GM21723 (cell line): ENCODE results near the gene VWA1.
"Not testable (repeated sequence)": the region's sequence is repeated elsewhere in the genome, so short reads cannot be mapped to it uniquely, and the experiment has no call there.

Experiments used
- ATAC-seq: cut with Tn5 transposase; IDR thresholded peaks from one replicate; pipeline ENCODE4 v1.9.1; 2021; ENCODE audit warnings: mild to moderate bottlenecking, moderate library complexity; ENCODE audit not compliant: unreplicated experiment

Gene VWA1

GRCh38 chr1:1402901-1403392 lies 32.5 kb upstream of the VWA1 start:
- ATAC-seq, result not testable (repeated sequence)

DNA sequence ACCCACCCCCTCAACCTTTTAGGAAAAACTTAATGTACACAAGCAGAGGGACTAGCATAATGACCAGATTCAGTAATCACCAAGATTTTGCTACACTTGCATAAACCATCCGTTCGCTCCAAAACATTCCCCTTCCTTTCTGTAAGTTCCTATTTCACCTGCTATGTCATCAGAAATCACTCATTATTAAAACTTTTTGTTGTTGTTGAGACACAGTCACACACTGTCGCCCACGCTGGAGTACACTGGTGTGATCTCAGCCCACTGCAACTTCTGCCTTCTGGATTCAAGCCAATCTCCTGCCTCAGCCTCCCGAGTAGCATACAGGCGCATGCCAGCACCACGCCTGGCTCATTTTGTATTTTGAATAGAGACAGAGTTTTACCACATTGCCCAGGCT lies 31.8 kb upstream of the VWA1 start:
- ATAC-seq, result no peak

DNA sequence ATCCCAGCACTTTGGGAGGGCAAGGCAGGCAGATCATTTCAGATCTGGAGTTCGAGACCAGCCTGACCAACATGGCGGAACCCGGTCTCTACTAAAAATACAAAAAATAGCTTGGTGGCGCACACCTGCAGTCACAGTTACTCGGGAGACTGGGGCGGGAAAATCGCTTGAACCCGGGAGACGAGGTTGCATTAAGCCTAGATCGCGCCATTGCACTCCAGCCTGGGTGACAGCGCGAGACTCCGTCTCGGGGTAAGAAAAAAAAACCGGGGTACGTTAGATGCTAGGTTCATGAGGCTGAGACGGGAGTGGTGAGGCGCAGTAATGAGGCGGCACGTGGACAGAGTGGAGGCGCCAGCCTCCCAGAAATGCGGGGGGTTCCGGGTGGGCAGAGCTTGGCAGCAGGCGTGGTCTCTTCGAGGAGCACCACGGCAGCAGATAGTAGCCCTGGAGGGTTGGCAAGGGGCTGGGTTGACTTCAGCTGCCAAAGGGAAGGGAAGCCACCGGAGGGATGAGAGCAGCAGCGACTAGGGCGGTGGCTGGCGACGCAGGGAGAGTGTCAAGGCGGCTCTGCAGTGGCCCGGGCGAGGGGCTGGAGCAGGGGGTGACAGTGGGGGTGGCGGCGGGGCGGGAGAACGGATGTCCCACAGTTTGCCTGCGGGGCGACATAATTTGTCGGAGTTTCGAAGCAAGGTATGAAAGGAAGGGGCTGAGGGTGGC lies 29.2 kb upstream of the VWA1 start:
- no peak for ATAC-seq

DNA sequence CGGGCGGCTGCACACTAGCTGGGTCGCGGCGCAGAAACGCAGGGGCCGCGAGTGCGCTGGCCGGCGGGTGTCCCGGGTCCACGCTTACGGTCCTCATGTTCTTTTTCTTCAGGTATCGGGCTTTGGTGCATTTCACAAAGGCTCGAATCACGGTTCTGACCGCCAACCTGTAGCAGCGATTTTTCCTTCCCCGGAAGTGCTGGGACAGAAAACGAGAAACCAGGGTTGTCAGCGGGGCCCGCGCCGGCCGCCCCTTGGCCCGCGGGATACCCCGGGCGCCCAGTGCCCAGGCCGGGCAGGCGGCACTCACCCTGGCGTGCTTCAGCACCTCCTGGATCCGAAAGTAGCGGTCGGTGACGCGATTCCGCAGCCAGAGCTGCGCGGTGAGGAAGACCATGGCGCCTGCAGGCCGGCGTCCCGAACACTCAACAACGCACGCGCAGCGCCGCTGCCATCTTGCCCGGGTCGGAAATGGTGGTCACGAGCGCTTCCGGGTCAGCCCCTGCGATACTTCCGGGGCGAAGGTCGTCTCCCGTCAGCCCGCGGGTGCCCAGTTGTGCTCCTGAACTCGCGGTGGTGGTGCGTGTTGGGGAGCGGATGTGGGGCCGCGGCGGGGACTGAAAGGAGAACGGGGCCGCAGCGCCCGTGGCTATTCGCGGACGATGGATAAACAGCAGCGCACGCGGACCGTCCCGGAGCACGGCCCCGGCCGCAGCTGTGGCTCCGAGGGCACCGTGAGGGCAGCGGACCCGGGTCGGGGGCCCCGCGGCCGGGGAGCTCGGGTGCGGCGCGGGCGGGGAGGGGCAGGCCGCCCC lies 28.5 kb upstream of the VWA1 start, which contains the start of gene MRPL20:
Gene MRPL20, minus strand, starts transcription at position 473 of the 815 bp plus-strand sequence. Its CDS starts 76 bp downstream, at position 397.
- peak; percentile 87 for ATAC-seq

GRCh38 chr1:1407636-1408318 lies 27.7 kb upstream of the VWA1 start:
- peak; percentile 19 for ATAC-seq

GRCh38 chr1:1410238-1410637 lies 25.3 kb upstream of the VWA1 start:
- not testable (repeated sequence) for ATAC-seq

DNA sequence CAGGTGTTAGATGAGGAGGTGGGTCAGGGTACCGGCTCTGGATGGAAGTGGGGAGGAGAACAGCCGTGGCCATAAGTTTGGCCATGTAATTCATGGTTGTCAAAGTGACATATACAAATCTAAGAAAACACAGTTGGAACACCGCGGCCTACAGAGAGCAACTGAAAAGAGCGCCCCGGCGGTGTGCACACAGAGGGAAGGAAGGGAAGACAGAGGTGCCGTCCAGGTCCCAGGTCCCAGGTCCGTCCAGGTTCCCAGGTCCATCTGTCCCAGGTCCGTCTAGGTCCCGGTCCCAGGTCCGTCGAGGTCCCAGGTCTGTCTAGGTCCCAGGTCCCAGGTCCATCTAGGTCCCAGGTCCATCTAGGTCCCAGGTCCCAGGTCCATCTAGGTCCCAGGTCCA lies 23.9 kb upstream of the VWA1 start:
- ATAC-seq, result no peak

- not testable (repeated sequence) for ATAC-seq
These were observed 23.1 kb upstream of the VWA1 start for GRCh38 chr1:1412311-1412902.

DNA sequence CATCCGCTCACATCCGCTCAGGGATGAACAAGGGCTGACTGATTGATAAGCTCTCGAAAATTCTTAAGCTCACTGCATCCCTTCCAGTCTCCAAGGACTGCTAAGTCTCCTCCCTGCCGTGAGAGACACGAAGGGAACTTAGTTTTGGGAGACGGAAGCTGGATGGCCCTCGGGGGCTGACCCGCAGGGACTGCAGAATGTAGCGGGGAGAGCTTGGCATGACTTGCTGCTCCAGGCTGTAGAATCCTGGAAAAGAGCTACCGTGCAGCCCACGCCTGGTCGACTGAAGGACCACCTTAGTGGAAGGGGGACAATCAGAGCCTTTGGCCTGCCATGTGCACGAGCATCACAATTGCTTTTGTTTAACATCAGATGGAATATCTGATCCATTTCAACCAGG lies 19.7 kb upstream of the VWA1 start:
- ATAC-seq, result no peak

GRCh38 chr1:1417396-1417795 lies 18.1 kb upstream of the VWA1 start:
- not testable (repeated sequence) for ATAC-seq

- ATAC-seq, result not testable (repeated sequence)
These were observed 17.5 kb upstream of the VWA1 start for GRCh38 chr1:1417825-1418463.

- ATAC-seq, result no peak
These were observed 16.8 kb upstream of the VWA1 start for GRCh38 chr1:1418464-1419362.

DNA sequence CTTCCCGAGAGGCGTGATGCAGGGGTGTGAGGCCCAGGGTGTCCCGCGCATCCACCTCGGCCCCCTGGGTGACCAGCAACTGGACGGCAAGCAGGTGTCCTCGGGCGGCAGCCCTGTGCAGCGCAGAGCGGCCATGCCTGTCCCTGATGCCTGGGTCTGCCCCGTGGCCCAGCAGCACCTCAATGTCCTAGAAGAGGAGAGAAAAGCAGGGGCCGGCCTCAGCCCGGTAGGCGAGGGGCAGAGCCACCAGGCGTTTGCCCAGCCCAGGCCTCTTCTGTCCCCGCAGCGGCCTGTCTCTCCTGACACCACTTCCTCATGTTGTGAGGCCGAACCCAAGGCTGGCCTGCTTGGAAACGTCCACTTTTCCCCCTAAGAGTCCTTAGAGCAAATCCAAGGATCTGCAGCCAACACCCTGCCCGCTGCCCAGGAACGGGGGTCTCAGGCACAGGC lies 16.1 kb upstream of the VWA1 start:
- no peak for ATAC-seq

- ATAC-seq, result no peak
These were observed 15.5 kb upstream of the VWA1 start for GRCh38 chr1:1419813-1420653.

DNA sequence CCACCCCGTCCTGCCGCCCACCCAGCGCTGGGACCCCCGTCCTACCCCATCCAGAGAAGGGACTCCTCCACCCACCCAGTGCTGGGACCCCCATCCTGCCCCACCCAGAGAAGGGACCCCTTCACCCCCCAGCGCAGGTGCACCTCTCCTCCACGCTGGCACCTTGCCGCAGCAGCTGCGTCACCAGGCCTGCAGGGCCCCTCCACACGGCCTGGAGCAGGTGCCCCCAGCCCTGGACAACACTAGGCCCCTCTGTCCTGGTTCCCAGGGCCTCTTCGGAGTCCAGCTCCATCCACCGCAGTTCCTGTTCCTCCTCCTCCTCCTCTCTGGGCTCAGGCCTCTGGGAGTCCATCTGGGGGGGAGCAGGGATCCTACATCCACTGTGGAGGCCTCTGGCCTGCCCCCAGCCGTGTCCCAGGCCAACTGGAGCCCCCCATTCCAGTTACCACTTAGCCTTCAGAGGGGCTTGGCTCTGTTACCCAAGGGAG lies 14.8 kb upstream of the VWA1 start:
- ATAC-seq, result no peak

DNA sequence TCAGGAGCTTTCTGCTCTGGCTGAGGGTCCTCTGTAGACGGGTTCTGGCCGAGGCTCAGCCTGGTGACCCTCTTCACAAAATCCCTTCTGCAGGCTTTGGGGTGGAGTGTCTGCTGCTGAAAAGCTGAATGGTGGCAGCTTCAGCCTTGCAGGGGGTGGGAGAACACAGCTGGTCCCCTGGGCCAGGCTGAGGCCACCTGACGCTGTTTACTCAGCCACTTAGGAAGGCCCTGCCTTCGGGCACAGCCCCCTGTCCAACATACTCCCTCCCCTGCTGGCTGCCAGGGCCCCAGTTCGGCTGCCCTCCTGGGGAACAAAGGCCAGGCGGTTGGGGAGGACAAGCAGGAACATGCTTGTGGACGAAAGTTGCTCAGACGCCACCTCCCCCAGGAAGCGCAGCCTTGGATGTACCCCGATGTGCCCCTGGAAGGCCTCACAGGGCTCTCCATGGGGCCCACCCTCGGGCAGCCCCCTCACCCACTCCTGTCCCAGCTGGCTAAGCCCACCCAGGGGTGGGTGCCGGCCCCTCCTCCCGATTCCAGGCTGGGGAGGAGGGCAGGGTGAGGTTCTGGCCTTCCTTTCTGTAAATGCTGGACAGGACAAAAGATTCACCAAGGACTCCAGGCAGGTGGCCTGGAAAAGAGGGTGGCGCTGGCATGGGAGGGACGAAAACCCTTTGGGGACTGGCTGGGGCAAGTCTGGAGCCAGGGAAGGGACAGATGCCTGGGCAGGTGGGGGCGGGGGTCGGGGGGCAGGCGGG lies 14.2 kb upstream of the VWA1 start, which contains the start of gene ANKRD65:
Gene ANKRD65, minus strand, starts transcription at position 130 of the 760 bp plus-strand sequence. CDS start 271 bp downstream, outside the sequence.
- ATAC-seq, result no peak

GRCh38 chr1:1421907-1422464 lies 13.5 kb upstream of the VWA1 start:
- no peak for ATAC-seq
